ENCODE measurements around the gene ELP1.
A peak's percentile ranks its signal among the peaks of the same experiment; 100 is the strongest.
"Not testable (repeated sequence)": the region's sequence is repeated elsewhere in the genome, so short reads cannot be mapped to it uniquely, and the experiment has no call there.

ELP1 gene

DNA sequence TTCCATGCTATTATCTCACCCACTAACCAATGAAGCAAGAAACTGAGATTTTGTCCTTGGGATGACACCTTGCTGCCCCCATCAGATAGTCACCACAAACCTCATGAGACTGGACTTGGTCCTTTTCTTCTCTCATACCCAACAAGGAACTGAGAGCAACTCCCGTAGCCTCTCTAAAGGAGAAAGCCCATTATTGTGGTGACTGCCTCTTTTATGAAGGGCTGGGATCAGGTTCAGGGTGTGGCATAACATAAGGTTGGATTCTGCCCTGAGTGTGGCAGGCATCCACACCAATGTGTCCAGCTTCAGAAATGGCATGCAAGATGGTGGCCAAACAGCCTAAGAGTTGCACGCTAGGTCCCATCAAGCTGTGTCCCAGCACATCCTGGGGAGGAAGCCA lies 73.2 kb downstream of the ELP1 start:
- TF ChIP-seq POLR2A (IDR thresholded peaks at IDR 0.05; ENCODE audit: low read length) = no peak
- no peak for TF ChIP-seq GATA1 (IDR thresholded peaks at IDR 0.05; ENCODE audit: low read depth, low read length)
- no peak for DNase-seq

- no peak for DNase-seq
- TF ChIP-seq GATA1 (IDR thresholded peaks at IDR 0.05; ENCODE audit: low read depth, low read length) (no peak), POLR2A (IDR thresholded peaks at IDR 0.05; ENCODE audit: low read length) (no peak)
These were observed 73.6 kb downstream of the ELP1 start for GRCh38 chr9:108860354-108860753.

- TF ChIP-seq POLR2A (IDR thresholded peaks at IDR 0.05; ENCODE audit: low read length) = no peak
- TF ChIP-seq GATA1 (IDR thresholded peaks at IDR 0.05; ENCODE audit: low read depth, low read length) = no peak
- DNase-seq = no peak
These were observed 74.3 kb downstream of the ELP1 start for GRCh38 chr9:108859459-108860114.

GRCh38 chr9:108857572-108857971 lies 76.4 kb downstream of the ELP1 start:
- DNase-seq = no peak
- TF ChIP-seq GATA1 (IDR thresholded peaks at IDR 0.05; ENCODE audit: low read depth, low read length) (no peak), POLR2A (IDR thresholded peaks at IDR 0.05; ENCODE audit: low read length) (no peak)

- TF ChIP-seq POLR2A (IDR thresholded peaks at IDR 0.05; ENCODE audit: low read length) (no peak), GATA1 (IDR thresholded peaks at IDR 0.05; ENCODE audit: low read depth, low read length) (no peak)
- no peak for DNase-seq
These were observed 78.0 kb downstream of the ELP1 start, which contains the start of gene ACTL7B for GRCh38 chr9:108855888-108856287. Gene ACTL7B (minus strand): TSS chr9:108855986. CDS start chr9:108855930, 56 bp downstream.

DNA sequence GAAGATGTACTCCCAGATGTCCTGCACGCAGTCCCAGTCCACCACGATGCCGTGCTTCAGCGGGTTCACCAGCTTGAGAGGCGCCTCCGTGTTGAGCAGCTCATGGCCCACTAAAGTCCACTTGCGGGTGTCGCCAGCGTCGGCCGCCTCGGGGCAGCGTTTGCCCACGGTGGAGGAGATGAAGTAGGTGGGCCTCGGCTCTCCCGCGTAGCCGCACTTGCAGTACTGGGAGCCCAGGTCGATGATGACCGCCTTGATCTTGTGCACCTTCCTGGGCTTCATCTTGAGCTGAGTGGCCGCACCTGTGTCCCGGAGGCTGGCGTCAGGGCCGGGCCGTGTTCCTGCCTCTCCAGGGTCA lies 78.4 kb downstream of the ELP1 start:
- no peak for TF ChIP-seq POLR2A (IDR thresholded peaks at IDR 0.05; ENCODE audit: low read length)
- TF ChIP-seq GATA1 (IDR thresholded peaks at IDR 0.05; ENCODE audit: low read depth, low read length) = no peak
- DNase-seq = no peak

- no peak for DNase-seq
These were observed 79.0 kb downstream of the ELP1 start for GRCh38 chr9:108854641-108855528.

DNA sequence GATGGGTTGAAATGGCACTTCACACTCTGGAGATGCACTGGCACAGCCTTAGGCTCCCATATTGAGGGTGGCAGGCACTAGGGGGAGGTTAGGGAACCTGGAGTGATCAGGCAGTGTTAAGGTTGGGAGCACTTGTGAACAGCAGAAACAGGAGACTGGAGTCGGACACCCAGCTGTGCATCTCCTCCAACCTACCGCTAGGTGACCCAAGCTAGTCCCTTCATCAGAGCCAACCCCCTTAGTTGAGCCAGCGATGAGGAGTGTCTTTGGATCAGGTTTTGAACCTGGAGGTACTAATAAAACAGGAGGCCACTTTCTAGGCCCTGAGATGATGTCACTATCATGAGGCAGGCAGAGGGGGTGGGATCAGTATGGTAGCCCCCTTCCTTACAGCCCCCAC lies 79.8 kb downstream of the ELP1 start:
- DNase-seq = no peak
- TF ChIP-seq GATA1 (IDR thresholded peaks at IDR 0.05; ENCODE audit: low read depth, low read length) (no peak), POLR2A (IDR thresholded peaks at IDR 0.05; ENCODE audit: low read length) (no peak)

More at GRCh38 chr9:108854641-108855528, 79.0 kb downstream of the ELP1 start:
- no peak for TF ChIP-seq POLR2A (IDR thresholded peaks at IDR 0.05; ENCODE audit: low read length)
- no peak for TF ChIP-seq GATA1 (IDR thresholded peaks at IDR 0.05; ENCODE audit: low read depth, low read length)

- DNase-seq = no peak
- TF ChIP-seq POLR2A (IDR thresholded peaks at IDR 0.05; ENCODE audit: low read length) (no peak), GATA1 (IDR thresholded peaks at IDR 0.05; ENCODE audit: low read depth, low read length) (no peak)
These were observed 81.8 kb downstream of the ELP1 start for GRCh38 chr9:108852079-108852478.

DNA sequence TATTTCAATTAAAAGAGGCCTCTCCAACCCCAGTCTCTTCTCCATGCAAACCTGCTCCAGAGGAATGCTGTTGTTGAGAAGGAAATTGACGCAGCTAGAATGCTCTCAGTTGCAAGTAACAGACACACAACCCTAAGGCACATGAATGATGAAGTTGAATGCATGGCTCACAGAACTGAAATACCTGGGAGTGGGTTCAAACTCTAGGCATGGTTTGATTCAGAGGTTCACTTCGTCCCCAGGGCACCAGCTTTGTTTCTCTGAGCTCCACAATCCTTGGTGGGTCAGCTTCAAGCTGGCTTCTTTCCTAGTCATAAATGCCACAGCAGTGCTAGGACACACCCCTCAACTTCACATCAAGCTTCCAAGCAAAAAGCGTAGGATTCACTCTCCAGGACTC lies 82.8 kb downstream of the ELP1 start:
- TF ChIP-seq POLR2A (IDR thresholded peaks at IDR 0.05; ENCODE audit: low read length) = no peak
- TF ChIP-seq GATA1 (IDR thresholded peaks at IDR 0.05; ENCODE audit: low read depth, low read length) = no peak
- DNase-seq = no peak

GRCh38 chr9:108850293-108850897 lies 83.5 kb downstream of the ELP1 start:
- TF ChIP-seq GATA1 (IDR thresholded peaks at IDR 0.05; ENCODE audit: low read depth, low read length) = no peak
- no peak for TF ChIP-seq POLR2A (IDR thresholded peaks at IDR 0.05; ENCODE audit: low read length)
- peak; percentile 24 to 45 for DNase-seq

GRCh38 chr9:108848296-108848695 lies 85.6 kb downstream of the ELP1 start:
- not testable (repeated sequence) for DNase-seq

DNA sequence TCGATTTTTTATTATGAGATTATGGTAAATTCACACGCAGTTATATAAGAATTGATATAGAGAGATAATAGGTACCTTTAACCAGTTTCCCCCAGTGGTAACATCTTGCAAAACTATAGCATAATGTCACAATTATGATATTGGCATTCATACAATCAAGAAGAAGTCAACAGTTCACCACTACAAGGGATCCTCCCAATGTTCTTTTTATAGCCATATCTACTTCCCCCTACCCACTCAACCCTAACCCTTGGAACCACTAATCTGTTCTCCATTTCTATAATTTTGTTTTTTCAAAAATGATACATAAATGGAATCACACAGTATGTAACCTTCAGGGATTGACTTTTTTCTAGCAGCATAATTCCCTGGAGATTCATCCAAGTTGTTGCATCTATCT lies 88.0 kb downstream of the ELP1 start:
- no peak for TF ChIP-seq GATA1 (IDR thresholded peaks at IDR 0.05; ENCODE audit: low read depth, low read length)
- TF ChIP-seq POLR2A (IDR thresholded peaks at IDR 0.05; ENCODE audit: low read length) = no peak
- DNase-seq = no peak

- no peak for TF ChIP-seq GATA1 (IDR thresholded peaks at IDR 0.05; ENCODE audit: low read depth, low read length)
- no peak for TF ChIP-seq POLR2A (IDR thresholded peaks at IDR 0.05; ENCODE audit: low read length)
- DNase-seq = no peak
These were observed 88.4 kb downstream of the ELP1 start for GRCh38 chr9:108845507-108845906.
